ENCODE results near the gene HNRNPA3.
"Not testable (repeated sequence)": the region's sequence is repeated elsewhere in the genome, so short reads cannot be mapped to it uniquely, and the experiment has no call there.

Gene HNRNPA3

DNA sequence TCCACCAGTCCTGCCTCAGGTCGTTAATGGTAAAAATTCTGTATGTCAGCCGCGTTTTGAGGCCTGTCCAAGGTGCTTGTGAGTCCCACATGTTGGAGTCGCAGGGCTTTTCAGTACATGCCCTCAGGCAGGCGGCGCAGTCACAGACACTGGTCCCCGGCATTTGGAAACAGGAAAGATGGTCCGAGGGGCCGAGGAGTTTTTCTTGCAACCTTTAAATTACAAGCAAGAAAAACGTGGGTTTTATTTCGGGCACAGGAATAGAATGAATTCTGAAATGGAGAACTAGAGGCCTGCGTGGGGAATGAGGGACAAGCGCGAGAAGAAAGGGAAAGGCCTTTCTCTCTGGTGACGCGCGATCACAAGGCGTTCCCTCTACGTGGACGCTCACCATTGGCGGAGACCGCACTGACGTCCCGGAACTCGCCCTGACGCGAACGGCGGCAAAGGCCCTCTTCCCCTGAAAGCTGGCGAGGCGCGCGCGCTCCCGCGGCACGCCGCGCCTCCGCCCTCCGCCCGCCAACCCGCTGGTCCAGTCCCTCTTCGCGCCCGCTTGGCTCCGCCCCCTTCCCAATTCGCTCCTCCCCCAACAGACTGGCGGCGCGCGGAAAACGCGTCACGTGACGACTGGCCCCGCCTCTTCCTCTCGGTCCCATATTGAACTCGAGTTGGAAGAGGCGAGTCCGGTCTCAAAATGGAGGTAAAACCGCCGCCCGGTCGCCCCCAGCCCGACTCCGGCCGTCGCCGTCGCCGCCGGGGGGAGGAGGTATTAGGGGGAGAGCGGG is at the start of gene HNRNPA3:
HNRNPA3 (plus strand) TSS at position 689 of the 785 bp plus-strand sequence; CDS start at position 695, 6 bp downstream.
- peak; percentile 99 for DNase-seq (ENCODE audit: low spot score)

DNA sequence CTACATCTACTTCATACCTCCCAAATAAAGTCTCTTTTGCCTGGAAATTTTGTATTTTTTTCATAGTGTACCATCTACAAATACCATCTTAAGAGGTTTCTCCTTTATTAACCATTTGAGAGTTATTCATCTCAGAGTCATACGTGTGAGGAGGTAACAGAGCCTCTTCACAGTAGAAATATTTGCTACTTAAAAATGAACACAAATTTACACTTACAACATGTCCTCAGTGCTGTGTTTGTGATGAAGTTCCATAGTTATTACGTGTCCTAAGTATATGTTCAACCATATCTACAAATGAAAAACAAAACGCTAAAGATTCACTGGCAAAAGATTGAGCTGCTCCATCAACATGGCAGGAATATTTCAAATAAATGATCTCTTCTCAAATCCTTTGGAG is 48.5 kb upstream of the HNRNPA3 start:
- DNase-seq (ENCODE audit: low spot score), result no peak

DNA sequence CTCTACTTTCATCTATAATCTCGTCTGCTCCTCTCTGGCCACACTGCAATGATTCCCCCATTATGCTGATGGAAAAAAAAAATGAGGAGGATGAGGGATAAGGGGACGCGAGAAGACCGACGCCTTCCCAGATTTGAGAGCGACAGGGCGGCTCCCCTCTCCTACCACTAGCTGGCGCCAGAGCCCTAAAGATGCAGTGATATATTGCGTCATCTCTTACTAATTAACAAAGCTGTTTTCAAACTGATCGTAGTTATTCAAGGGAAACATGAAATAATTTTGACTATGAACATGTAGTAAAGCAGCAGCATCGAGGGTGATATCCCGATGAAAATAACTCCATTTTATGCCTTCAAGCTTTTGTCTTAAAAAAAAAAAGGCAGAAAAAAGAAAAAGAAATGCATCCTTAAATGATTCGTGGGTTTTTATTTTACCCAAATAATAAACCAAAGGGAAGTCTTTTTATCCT is 48.0 kb upstream of the HNRNPA3 start:
- DNase-seq (ENCODE audit: low spot score), result peak; percentile 69

DNA sequence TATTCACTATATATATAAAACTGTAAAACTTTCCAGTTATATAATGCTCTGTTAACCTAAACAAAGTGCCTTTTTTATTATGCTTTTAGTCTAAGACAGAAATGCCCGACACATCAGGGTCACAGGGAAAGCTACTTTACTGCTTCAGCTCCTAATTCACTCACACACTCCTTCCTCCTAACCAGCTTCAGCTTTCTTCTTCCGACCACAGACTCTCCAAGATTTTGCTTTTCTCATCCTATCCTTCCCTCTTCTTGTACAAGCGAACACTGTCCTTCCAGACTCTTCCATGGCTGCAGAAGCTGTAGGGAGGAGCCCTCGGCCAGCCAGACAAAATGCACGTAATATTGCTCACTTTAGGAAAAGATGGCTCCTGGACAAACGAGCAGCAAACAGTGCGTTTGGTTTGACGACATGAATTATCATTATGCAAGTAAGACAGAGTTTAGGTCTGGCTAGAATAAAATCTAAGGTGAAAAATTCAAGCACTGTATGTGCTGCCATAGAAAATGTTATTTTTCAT is 47.5 kb upstream of the HNRNPA3 start:
- no peak for DNase-seq (ENCODE audit: low spot score)

DNA sequence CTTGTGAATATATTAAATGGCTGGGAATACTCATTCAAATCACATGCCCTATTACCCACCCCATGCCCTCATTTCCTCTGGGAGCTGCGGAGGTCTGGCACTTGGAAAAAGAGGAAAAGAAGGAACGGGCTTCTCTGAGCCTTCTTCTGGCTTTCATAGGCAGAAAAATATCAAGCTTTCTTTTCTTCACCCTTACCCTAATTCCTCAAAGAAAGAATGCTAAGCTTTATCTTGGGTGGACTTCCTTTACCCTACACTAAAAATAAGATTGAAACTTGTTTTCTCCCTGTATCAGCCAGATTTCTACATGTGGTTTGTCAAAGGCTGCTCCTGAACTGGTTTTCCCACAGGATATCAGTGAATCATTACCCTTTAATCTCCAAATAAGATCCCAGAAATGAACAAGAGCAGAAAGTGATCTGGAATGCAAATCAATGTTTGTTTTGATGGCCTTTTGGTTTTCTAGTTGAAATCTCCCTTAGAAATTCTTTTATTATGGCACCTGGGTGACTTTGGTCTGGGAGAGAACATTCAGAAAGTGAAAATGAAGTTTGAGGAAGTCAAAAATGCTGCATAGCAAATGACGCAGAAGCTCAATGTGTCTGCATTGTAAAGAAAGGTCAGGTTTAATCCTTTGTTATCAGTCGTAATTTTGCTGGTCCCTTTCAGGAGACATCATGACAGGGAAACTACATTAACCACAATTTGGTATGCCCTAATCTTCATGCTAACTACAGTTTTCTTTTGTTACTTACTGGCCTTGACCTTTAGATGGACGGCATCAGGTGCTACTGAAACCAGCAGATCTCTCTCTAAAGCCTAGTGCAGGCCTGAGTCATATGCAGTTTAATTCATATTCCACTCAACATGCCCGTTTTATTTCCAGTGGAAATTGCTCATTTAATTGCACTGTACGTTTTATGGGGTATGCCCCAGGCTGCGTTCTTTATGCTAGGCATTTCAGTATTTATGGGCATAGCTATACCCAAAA is 46.6 kb upstream of the HNRNPA3 start:
- DNase-seq (ENCODE audit: low spot score), result no peak

DNA sequence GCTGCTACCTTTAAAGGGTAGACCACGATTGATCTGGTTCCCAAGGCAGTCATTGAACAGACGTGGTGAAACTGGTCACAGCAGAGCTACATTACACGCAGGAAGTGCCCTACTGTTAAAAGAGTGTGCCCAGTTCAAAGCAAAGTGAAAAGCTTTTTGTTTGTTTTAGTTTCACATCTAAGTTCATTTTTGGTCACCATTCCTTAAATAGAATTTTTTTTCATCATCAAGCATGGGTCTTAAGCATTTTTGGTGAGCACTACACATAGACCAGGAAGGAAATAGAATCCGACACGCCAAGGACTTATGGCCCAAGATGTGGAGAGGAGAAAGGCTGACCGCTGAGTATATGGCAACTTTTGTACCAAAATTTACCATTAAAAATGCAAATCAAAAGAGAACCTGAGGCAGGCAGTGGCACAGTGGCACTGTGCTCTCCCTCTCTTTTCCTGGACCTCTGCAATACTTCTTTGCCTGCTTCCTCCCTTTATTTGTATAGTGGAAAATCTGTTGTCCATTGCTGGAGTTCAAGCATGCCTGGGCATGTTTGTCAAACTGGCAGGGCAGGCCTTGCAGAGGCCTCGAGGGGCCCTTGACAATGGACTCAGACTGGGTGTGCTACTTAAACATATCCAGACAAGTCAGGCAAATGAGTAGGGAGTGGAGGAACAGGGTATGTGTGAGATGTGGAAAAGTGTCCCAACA is 42.6 kb upstream of the HNRNPA3 start:
- DNase-seq (ENCODE audit: low spot score), result no peak

DNA sequence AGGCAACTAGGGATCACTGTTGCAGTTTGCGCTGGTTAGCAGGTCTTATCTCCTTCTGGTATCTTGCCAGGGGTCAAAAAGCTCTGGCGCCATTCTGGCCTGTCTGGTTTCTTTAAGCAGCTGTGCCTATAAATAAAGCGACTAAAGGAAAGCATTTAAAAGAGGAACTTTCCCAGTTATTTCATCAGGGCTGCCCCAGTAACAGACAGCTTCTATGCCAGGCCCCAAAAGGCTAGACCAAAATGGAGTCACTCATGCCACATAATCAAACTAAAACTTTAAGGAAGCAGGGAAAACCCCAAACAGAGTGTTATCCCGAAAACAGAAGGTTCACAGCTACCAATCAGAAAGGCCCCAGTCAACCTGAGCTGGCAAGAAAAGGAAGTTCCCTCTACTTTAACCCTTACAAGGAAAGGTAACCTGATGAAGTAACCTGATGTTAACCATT is 41.2 kb upstream of the HNRNPA3 start:
- no peak for DNase-seq (ENCODE audit: low spot score)

DNA sequence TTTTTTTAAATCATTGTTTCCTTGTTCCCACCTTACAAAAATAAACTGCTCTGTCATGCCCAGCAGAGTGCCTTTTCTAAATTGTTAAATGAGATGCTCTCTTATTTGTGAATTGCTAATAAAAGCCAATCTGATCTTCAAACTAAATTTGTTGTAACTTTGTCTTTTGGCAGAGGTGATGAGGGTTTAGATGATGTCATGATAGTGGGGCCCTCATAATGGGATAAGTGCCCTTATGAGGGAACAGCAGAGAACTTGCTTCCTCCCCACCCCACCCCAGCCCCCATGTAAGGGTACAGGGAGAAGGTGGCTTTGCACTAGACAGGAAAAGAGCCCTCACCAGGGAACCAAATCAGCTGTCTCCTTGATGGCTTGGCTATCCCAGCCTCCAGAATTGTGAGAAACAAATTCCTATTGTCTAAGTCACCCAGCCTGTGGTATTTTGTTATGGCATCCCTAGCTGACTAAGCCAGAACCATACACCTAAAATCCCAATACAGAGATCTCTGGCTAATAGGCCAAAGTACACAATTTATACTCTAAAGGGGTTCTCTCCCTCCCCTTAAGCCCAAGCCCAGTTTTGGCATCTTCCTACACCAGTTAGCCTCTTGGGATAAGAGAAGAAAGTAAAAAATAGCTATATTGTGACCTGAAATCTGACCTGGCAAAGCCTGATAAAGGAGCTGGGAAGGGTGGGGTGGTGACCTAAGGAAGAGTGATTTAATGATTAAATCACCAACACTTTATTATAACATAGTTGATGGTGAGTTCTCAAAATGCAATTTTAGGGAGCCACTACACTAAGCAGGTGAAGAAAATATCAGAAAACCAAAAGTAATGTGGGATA is 40.3 kb upstream of the HNRNPA3 start:
- peak; percentile 78 for DNase-seq (ENCODE audit: low spot score)

DNA sequence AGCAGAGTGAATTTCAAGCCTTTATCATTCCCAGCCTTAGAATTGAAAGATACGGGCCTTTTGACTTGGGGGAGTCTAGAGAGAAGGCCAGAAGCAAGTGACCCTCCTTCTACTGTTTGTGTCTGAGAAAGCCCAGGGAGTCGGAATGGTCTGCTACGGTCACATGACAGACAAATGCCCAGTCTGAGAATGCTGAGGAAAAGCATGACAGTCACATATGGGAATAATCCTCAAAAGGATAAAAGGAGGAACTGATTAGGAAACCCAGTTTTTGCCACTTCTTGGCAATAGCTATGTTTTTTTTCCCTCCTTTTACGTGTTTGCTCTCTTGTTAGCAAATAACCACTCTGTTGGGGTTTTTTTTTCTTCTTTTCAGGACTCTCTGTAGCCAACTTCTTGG is 38.1 kb upstream of the HNRNPA3 start:
- DNase-seq (ENCODE audit: low spot score), result no peak

DNA sequence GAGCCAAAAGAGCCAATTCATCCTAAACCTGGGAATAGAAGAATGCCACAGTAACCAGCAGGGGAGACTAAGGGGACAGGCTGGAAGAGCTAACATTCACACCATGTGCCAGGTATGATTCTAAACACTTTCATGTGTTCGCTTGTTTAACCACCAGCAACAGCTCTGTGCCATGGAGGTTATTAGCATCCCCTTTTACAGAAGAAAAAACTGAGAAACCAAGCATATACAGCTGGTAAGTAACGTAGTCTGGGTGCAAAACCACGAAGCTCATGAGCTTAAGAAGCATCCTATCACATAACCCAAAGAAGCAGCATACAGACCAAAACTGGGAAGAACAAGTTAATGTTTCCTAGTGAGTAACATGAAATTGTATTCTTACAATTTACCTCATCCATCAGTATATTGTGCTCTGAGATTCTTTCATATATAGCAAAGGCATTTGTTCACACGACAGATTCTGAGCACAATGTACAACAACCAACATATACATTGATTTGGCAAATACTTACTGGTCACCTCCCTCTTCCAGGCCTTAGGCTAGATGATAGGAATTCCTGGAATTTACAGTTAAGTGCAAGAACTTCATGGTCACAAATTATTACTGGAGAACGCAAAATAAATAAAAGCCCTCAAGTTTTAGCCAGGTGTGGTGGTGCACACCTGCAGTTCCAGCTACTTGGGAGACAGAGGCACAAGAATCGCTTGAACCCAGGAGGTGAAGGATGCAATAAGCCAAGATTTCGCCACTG is 36.5 kb upstream of the HNRNPA3 start:
- no peak for DNase-seq (ENCODE audit: low spot score)

DNA sequence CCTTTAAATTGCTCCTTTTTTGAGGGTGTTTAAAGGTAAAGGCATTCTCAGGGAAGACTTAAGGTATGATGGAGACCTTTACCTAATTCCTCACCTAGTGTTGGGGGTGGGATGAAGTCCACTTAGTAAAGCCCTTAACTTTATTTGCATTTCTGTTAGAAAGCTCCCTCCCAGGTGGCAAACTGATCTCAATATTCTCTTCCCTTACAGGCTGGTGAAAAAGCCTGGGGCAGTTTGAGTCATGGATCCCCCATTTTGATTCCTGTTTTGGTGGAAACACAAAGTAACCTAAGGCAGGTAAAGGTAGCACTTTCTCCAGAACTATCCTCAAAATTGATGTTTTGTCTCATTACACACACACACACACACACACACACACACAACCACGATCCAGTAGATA is 33.8 kb upstream of the HNRNPA3 start:
- no peak for DNase-seq (ENCODE audit: low spot score)

DNA sequence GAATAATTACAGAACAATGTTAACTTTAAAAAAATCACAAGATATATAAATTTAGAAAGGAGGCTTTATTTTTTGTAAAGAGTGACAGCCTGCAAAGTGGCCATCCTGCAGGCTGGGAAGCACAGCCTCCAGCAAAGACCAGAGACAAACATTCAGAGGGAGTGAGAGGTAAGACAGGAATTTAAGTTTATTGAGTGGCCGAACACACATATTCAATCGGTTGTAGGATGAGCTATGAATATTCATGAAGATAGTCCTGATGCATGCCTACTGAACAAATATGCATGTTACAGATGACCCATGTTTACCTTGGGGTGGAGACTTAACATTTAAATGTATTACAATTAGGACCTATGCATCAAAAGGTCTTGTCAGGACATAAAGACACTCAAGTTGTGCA is 33.4 kb upstream of the HNRNPA3 start:
- DNase-seq (ENCODE audit: low spot score), result no peak

DNA sequence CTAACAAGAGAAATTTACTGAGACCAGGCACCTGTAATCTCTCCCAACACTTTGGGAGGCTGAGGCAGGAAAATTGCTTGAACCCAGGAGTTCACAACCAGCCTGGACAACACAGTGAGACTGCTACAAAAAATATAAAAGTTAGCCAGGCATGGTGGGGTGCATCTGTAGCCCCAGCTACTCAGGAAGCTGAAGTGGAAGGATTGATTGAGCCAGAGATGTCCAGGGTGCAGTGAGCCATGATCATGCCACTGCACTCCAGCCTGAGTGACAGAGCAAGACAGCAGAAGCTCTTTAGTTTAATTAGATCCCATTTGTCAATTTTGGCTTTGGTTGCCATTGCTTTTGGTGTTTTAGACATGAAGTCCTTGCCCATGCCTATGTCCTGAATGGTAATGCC is 32.9 kb upstream of the HNRNPA3 start:
- DNase-seq (ENCODE audit: low spot score), result not testable (repeated sequence)

DNA sequence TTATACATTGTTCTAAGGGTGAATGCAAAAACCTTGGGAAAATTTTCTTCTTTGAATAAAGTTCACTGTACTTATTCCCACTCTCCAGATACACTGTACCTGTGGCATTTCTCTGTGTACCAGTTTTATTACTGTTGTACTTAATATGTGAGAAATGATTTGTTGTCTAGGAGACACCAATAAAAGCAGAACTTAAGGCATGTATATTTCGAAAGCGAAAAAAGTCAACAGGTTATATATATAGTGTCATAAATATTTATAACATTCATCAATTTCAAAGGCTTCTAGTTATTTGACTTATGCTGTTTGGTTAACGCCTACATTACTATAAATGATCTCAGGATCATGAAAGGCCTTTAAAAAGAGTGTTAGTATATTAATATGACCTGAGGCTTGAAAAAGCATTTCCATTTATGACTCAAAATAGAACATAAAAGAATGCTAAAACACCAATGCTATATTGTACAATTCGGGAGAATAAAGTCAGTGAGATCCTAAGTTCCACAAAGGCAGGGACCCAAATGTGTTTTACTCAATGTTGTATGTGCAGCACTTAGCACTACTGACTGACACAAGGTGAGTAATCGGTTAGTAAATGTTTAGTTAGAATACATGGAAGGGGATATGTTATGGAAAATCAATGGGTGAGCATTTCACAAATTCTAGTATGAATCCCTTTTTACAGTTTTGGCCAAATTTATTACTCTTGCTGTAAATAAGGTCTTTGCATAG is 32.2 kb upstream of the HNRNPA3 start:
- DNase-seq (ENCODE audit: low spot score), result no peak

DNA sequence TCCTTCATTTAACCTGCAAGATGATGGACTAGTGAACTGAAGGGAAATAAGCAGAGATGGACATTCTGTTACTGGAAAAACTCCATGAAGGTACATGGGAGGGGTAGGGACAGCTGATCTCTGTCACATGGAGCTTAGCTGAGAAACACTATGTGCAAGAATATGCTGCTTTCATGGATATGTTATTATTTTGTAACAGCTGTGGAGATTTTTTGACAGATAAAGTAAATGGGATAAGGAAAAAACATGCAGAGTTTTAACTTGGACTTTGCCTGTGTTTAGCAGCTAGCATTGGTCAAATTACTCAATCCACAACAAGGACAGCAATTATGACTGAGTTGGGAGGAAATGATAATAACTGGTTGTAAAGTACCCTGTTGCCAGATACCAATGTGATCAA is 28.7 kb upstream of the HNRNPA3 start:
- DNase-seq (ENCODE audit: low spot score), result no peak

DNA sequence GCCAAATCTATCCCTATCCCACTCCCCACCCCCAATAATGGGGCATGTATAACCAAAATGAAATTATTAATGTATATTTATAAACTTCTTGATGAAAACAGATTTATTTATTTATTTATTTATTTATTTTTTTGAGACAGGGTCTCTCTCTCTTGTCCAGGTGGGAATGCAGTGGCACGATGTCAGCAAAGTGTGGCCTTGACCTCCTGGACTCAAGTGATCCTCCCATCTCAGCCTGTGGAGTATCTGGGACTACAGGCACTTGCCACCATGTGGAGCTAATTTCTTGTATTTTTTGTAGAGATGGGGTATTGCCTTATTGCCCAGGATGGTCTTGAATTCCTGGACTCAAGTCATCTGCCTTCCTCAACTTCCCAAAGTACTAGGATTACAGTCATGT is 28.0 kb upstream of the HNRNPA3 start:
- no peak for DNase-seq (ENCODE audit: low spot score)

DNA sequence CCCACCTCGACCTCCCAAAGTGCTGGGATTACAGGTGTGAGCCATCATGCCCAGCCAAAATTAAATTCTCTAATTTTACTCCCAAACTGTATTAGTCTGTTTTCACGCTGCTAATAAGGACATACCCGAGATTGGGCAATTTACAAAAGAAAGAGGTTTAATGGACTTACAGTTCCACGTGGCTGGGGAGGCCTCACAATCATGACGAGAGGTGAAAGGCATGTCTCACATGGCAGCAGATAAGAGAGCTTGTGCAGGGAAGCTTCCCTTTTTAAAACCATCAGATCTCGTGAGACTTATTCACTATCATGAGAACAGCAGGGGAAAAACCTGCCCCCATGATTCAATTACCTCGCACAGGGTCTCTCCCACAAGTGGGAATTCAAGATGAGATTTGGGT is 26.6 kb upstream of the HNRNPA3 start:
- DNase-seq (ENCODE audit: low spot score), result not testable (repeated sequence)

DNA sequence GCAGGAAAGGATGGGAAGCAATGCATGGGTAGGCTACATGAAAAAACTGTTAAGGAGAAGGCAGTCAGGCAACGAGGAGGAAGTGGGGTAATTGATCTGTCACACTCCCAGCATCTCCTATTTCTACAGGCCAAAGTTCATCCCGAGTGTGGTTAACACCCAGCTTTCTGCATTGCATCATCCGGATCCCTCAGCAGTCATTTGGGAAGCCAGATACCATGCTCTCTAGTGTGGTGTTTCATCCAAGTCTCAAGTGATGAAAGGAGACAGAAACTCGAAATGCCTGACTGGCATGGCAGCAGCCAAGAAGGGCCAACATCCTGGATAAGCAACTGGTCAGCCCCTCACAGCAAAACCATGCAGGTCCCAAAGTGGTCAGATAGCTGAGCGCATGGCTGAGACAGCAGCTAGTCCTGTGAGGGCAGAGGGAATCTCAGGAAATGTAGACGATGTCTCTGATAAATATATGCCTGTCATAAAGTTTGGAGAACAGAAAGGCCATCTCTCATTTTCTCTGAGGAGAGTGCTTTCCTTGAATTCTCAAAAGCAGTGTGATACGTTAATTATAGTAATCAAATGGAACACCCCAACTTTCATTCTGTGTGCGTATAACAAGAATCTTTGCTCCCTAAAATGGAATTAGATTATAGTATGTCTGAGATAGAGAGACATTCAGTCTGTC is 24.8 kb upstream of the HNRNPA3 start:
- peak; percentile 37 for DNase-seq (ENCODE audit: low spot score)
